AG09319 (cell line): ENCODE results near the gene ADGRG3.
"Not testable (repeated sequence)": the region's sequence is repeated elsewhere in the genome, so short reads cannot be mapped to it uniquely, and the experiment has no call there.

Experiments used
- DNase-seq: peaks from one replicate; pipeline ENCODE4 v3.0.0-alpha.2; 2010; ENCODE audit warnings: low read depth; ENCODE audit errors: extremely low read depth
- TF ChIP-seq, protein P1 (sequence below): IDR thresholded peaks from 2 replicates; pipeline ENCODE4 v1.5.1; 2011; ENCODE audit warnings: low read depth, mild to moderate bottlenecking, inconsistent platforms, low read length, moderate library complexity

ADGRG3 gene

DNA sequence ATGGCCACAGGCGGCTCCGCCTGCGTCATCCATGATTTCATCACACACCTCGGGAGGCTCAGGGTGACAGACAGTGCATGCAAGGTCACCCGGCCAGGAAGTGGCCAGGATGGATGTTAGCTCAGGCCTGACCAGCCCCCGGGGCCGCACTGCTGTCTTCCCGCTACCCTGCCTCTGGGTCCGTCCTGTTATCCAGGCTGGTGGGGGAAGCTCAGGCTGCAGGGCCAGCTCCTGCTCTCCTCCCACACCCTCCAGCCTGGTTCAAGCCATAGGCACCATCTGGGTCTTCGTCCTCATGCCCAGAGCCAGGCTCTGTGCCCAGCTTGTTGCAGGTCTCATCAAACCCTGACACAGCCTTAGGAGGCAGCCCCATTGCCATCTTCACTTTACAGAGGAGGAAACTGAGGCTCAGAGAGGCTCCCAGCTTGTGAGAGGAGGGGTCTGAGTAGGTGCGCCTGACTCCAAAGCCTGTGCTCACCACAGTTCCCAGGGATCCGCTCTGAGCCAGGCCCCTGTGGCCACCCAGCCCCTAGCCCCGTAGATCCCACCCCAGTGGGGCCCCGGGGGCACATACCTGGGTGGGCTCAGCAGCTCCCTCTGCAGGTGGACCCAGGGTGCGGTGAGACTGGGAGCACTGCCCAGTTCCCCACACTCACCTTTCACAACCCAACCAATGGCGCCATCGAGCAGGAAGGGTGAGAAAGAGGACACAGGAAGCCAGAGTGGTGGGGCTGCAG is 412 bp upstream of the ADGRG3 start:
- no peak for DNase-seq
- TF ChIP-seq, protein P1, sequence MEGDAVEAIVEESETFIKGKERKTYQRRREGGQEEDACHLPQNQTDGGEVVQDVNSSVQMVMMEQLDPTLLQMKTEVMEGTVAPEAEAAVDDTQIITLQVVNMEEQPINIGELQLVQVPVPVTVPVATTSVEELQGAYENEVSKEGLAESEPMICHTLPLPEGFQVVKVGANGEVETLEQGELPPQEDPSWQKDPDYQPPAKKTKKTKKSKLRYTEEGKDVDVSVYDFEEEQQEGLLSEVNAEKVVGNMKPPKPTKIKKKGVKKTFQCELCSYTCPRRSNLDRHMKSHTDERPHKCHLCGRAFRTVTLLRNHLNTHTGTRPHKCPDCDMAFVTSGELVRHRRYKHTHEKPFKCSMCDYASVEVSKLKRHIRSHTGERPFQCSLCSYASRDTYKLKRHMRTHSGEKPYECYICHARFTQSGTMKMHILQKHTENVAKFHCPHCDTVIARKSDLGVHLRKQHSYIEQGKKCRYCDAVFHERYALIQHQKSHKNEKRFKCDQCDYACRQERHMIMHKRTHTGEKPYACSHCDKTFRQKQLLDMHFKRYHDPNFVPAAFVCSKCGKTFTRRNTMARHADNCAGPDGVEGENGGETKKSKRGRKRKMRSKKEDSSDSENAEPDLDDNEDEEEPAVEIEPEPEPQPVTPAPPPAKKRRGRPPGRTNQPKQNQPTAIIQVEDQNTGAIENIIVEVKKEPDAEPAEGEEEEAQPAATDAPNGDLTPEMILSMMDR, result no peak; the same call in 1 of the 2 replicates

GRCh38 chr16:57668630-57669475 is 747 bp downstream of the ADGRG3 start:
- no peak for DNase-seq
- TF ChIP-seq, protein P1, result no peak

GRCh38 chr16:57669476-57670162 is 1.5 kb downstream of the ADGRG3 start:
- TF ChIP-seq, protein P1, result no peak
- no peak for DNase-seq

- no peak for DNase-seq
- TF ChIP-seq, protein P1, result no peak
Measured at GRCh38 chr16:57670196-57670595, 2.1 kb downstream of the ADGRG3 start.

DNA sequence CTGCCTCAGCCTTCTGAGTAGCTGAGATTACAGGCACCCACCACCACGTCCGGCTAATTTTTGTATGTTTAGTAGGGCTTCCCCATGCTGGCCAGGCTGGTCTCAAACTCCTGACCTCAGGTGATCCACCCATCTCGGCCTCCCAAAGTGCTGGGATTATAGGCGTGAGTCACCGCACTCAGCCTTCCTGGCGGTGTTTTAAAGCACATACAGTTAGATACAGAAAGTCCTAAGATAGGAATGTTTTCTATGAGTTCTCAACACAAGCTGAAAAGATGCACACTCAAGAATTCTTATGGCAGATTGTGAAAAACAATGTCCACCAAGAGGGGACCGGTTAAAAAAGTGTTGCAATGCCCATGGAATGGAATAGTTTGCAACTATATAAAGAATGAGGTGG is 3.3 kb downstream of the ADGRG3 start:
- not testable (repeated sequence) for DNase-seq

- TF ChIP-seq, protein P1, result no peak
- no peak for DNase-seq
Measured at GRCh38 chr16:57672416-57672815, 4.3 kb downstream of the ADGRG3 start.

DNA sequence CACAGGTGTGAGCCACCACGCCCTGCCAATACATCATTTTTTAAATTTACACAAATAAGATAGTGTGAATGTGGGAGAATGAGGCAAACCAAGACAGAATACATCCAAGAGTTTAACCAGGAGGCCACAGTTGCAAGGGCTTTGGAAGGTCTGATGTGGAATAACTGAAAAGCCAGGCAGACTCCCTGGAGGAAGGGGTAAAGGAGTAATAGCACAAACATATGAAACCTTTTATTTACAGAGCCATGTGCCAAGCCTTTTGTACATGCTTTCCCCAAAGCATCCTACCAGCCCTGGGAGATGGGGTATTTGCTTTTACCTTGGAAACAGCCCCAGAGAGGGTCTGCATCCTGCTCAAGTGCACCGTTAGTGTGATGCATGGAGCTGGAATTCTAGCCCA is 4.7 kb downstream of the ADGRG3 start:
- TF ChIP-seq, protein P1, result no peak
- DNase-seq, result no peak
